HG03280 (cell line): Measurements from ENCODE around the gene BLTP1.

Experiments used
- ATAC-seq: cut with Tn5 transposase; IDR thresholded peaks from one replicate; pipeline ENCODE4 v1.9.1; 2021; ENCODE audit warnings: mild to moderate bottlenecking, moderate library complexity; ENCODE audit not compliant: unreplicated experiment

Gene BLTP1

GRCh38 chr4:122163767-122164166 lies 11.6 kb downstream of the BLTP1 start:
- no peak for ATAC-seq

GRCh38 chr4:122167369-122167768 lies 15.2 kb downstream of the BLTP1 start:
- ATAC-seq = no peak

- ATAC-seq = no peak
Measured at GRCh38 chr4:122170775-122171174, 18.6 kb downstream of the BLTP1 start.

- no peak for ATAC-seq
Measured at GRCh38 chr4:122171323-122171722, 19.2 kb downstream of the BLTP1 start.

DNA sequence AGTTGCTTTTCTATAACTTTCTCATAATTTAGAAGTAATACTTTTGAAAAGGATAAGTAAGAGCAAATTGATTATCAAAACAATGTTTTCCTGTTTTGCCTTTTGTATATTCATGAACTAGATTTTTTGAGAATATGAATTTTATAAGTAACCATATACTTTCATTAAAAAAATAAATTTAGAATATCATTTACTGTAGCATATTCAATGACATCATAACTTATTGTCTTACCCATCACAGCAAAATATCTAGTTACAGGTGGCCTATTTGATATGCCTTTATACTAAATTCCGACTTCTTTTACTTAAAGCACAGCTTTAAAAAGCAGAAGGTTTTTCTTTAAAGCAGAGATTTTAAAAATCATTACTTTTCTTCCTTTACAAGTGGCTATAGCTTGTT lies 20.1 kb downstream of the BLTP1 start:
- no peak for ATAC-seq

- ATAC-seq = no peak
Measured at GRCh38 chr4:122178961-122179360, 26.8 kb downstream of the BLTP1 start.

DNA sequence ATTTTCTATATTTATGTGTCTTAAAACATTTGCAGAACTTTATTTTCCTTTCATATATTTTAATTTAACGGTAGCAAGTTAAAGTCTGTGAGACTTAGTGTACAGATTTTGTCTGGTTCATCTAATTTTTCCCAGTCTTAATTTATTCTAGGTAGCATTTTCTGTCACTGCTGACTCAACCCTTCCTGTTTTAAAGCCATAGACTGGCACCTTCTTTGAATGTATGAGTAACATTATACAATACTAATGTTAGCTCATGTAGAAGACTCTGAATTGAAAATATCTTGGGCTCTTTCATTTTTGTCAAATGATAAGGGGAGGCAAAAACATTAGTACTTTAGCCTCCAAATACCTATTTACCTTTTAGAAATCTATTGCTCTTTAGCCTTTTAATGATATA lies 43.6 kb downstream of the BLTP1 start:
- no peak for ATAC-seq
